ENCODE measurements around the gene STAG2. TPM values are rescaled to one million over a fixed set of nuclear protein-coding genes. Genes with fewer than 3 reads are reported as not detected.

STAG2 gene
- total and polyA plus RNA-seq, 2 experiments from 2014 or later = 18.2 to 70.6 TPM

GRCh38 chrX:123994730-123995129 lies 33.2 kb downstream of the STAG2 start:
- Histone ChIP-seq H3K27ac (no peak overlapping the region), H3K9me3 (ENCODE audit: low read depth) (no peaks in the 10 kb centered on the region)
- TF ChIP-seq CTCF (IDR thresholded peaks at IDR 0.05; ENCODE audit: low read depth, low read length) = no peak

GRCh38 chrX:124001581-124001980 lies 40.1 kb downstream of the STAG2 start:
- H3K27me3 ChIP-seq = no peaks in the 10 kb centered on the region
- DNase-seq (ENCODE audit: low read depth in 1 of 2, low spot score in 1 of 2) = no peak
- H3K36me3 ChIP-seq = no peaks in the 10 kb centered on the region
- no peak overlapping the region for H3K27ac ChIP-seq
- H3K9me3 ChIP-seq (ENCODE audit: low read depth) = no peaks in the 10 kb centered on the region
- TF ChIP-seq CTCF (IDR thresholded peaks at IDR 0.05; ENCODE audit: low read depth, low read length) = no peak
- H3K4me3 ChIP-seq = no peak overlapping the region
- no peaks in the 10 kb centered on the region for H3K4me1 ChIP-seq (ENCODE audit: low read depth)

More at GRCh38 chrX:123994730-123995129, 33.2 kb downstream of the STAG2 start:
- Histone ChIP-seq H3K4me1 (ENCODE audit: low read depth) (no peaks in the 10 kb centered on the region), H3K36me3 (no peaks in the 10 kb centered on the region), H3K4me3 (no peak overlapping the region), H3K27me3 (no peaks in the 10 kb centered on the region)
- DNase-seq (ENCODE audit: low read depth in 1 of 2, low spot score in 1 of 2) = no peak

GRCh38 chrX:124005228-124005627 lies 43.7 kb downstream of the STAG2 start:
- Histone ChIP-seq H3K4me1 (ENCODE audit: low read depth) (no peaks in the 10 kb centered on the region), H3K9me3 (ENCODE audit: low read depth) (no peaks in the 10 kb centered on the region), H3K4me3 (no peak overlapping the region), H3K27me3 (no peaks in the 10 kb centered on the region), H3K36me3 (no peaks in the 10 kb centered on the region), H3K27ac (no peak overlapping the region)
- no peak for TF ChIP-seq CTCF (IDR thresholded peaks at IDR 0.05; ENCODE audit: low read depth, low read length)
- no peak for DNase-seq (ENCODE audit: low read depth in 1 of 2, low spot score in 1 of 2)

GRCh38 chrX:124010157-124010556 lies 48.7 kb downstream of the STAG2 start:
- no peaks in the 10 kb centered on the region for H3K9me3 ChIP-seq (ENCODE audit: low read depth)
- no peak overlapping the region for H3K4me3 ChIP-seq
- no peaks in the 10 kb centered on the region for H3K27me3 ChIP-seq
- no peak for TF ChIP-seq CTCF (IDR thresholded peaks at IDR 0.05; ENCODE audit: low read depth, low read length)
- no peaks in the 10 kb centered on the region for H3K36me3 ChIP-seq
- H3K27ac ChIP-seq = no peak overlapping the region
- DNase-seq (ENCODE audit: low read depth in 1 of 2, low spot score in 1 of 2) = no peak
- H3K4me1 ChIP-seq (ENCODE audit: low read depth) = no peaks in the 10 kb centered on the region

- no peaks in the 10 kb centered on the region for H3K4me1 ChIP-seq (ENCODE audit: low read depth)
- no peak for TF ChIP-seq CTCF (IDR thresholded peaks at IDR 0.05; ENCODE audit: low read depth, low read length)
- H3K9me3 ChIP-seq (ENCODE audit: low read depth) = no peaks in the 10 kb centered on the region
- no peak for DNase-seq (ENCODE audit: low read depth in 1 of 2, low spot score in 1 of 2)
- no peak overlapping the region for H3K4me3 ChIP-seq
- no peaks in the 10 kb centered on the region for H3K36me3 ChIP-seq
- H3K27ac ChIP-seq = no peak overlapping the region
- H3K27me3 ChIP-seq = no peaks in the 10 kb centered on the region
Observed at GRCh38 chrX:124010566-124010965, 49.1 kb downstream of the STAG2 start.

GRCh38 chrX:124015721-124016120 lies 54.2 kb downstream of the STAG2 start:
- Histone ChIP-seq H3K36me3 (no peaks in the 10 kb centered on the region), H3K4me3 (no peak overlapping the region), H3K27ac (no peak overlapping the region), H3K27me3 (no peaks in the 10 kb centered on the region), H3K9me3 (ENCODE audit: low read depth) (no peaks in the 10 kb centered on the region), H3K4me1 (ENCODE audit: low read depth) (no peaks in the 10 kb centered on the region)
- TF ChIP-seq CTCF (IDR thresholded peaks at IDR 0.05; ENCODE audit: low read depth, low read length) = no peak
- no peak for DNase-seq (ENCODE audit: low read depth in 1 of 2, low spot score in 1 of 2)

All from cardiac muscle cell (in vitro differentiated cells and primary cell).